HepG2 (cell line): ENCODE data around the gene UAP1L1. TPM values are rescaled to one million over a fixed set of nuclear protein-coding genes. Genes with fewer than 3 reads are reported as not detected.

Experiments
- ARNT2 ChIP-seq: sonication (generic); formaldehyde crosslinking; IDR thresholded peaks from 2 replicates; pipeline ENCODE4 v1.8.0; 2022; ENCODE audit warnings: mild to moderate bottlenecking, low read depth, missing genetic modification reagents, moderate library complexity
- IKZF4 ChIP-seq: sonication (generic); formaldehyde crosslinking; IDR thresholded peaks from 2 replicates; pipeline ENCODE4 v1.5.1; 2020; ENCODE audit warnings: borderline replicate concordance, mild to moderate bottlenecking, low read depth, missing genetic modification reagents; ENCODE audit errors: not compliant biosample characterization
- KLF9 ChIP-seq: IDR thresholded peaks from 2 replicates; pipeline ENCODE4 v1.6.1; 2016; ENCODE audit warnings: low read depth
- RBAK ChIP-seq: sonication (generic); formaldehyde crosslinking; IDR thresholded peaks from 2 replicates; pipeline ENCODE4 v1.5.1; 2020; ENCODE audit warnings: mild to moderate bottlenecking, missing genetic modification reagents
- REXO4 ChIP-seq: sonication (generic); formaldehyde crosslinking; IDR thresholded peaks from 2 replicates; pipeline ENCODE4 v1.8.0; 2022; ENCODE audit warnings: missing genetic modification reagents, mild to moderate bottlenecking, borderline replicate concordance
- RNF2 ChIP-seq: fragments of 450-650 bp; conservative IDR thresholded peaks from 2 replicates; pipeline ENCODE4 v1.6.1; 2016; ENCODE audit warnings: low read depth
- SRF ChIP-seq: IDR thresholded peaks from 2 replicates; pipeline ENCODE4 v1.6.1; 2011; ENCODE audit warnings: mild to moderate bottlenecking, low read depth, low read length, moderate library complexity
- TEAD2 ChIP-seq: sonication (generic); formaldehyde crosslinking; IDR thresholded peaks from 2 replicates; pipeline ENCODE4 v1.9.0; 2021; ENCODE audit warnings: missing genetic modification reagents
- U2AF2 ChIP-seq: fragments of 200-400 bp; formaldehyde crosslinking; IDR thresholded peaks from 2 replicates; pipeline ENCODE4 v1.6.1; 2017; ENCODE audit warnings: low read depth, mild to moderate bottlenecking, low read length
- XRCC5 ChIP-seq: fragments of 200-400 bp; formaldehyde crosslinking; optimal IDR thresholded peaks from 2 replicates; pipeline ENCODE3; 2017; ENCODE audit warnings: mild to moderate bottlenecking, low read length
- ZNF101 ChIP-seq: sonication (generic); formaldehyde crosslinking; IDR thresholded peaks from 2 replicates; pipeline ENCODE4 v1.4.0; 2020; ENCODE audit warnings: mild to moderate bottlenecking, low read depth, missing genetic modification reagents, borderline replicate concordance
- ZNF382 ChIP-seq: sonication (generic); formaldehyde crosslinking; IDR thresholded peaks from 2 replicates; pipeline ENCODE4 v1.5.0; 2020; ENCODE audit warnings: missing genetic modification reagents, mild to moderate bottlenecking, borderline replicate concordance
- ZNF460 ChIP-seq: sonication (generic); formaldehyde crosslinking; IDR thresholded peaks from 2 replicates; pipeline ENCODE4 v1.5.1; 2020; ENCODE audit warnings: missing genetic modification reagents, mild to moderate bottlenecking, borderline replicate concordance
- ZNF530 ChIP-seq: sonication (generic); formaldehyde crosslinking; IDR thresholded peaks from 2 replicates; pipeline ENCODE4 v1.5.0; 2020; ENCODE audit warnings: low read depth, mild to moderate bottlenecking, missing genetic modification reagents
- ZNF7 ChIP-seq: IDR thresholded peaks from 2 replicates; pipeline ENCODE4 v1.6.1; 2016; ENCODE audit warnings: missing biosample characterization, missing genetic modification reagents
- ZNF768 ChIP-seq: sonication (generic); formaldehyde crosslinking; IDR thresholded peaks from 2 replicates; pipeline ENCODE4 v1.4.0; 2020; ENCODE audit warnings: missing genetic modification reagents
- ZNF841 ChIP-seq: sonication (generic); formaldehyde crosslinking; IDR thresholded peaks from 2 replicates; pipeline ENCODE4 v1.8.1; 2023; ENCODE audit warnings: missing genetic modification reagents, borderline replicate concordance
- polyA plus RNA-seq, 8 experiments: library from polyadenylated mRNA; depleted of rRNA in 3 of 8; stranded (reverse) in 7 of 8; unstranded in 1 of 8; fragments of >200 nt; fragmentation: Illumina TruSeq in 4 of 8; extraction: Trizol in 4 of 8; gene quantifications; 2 replicates each; pipeline versions ENCODE4 v1.2.1 to v1.2.3, GENCODE V29; 2011 to 2016; ENCODE audit warnings: low read depth in 4 of 8, missing spikeins in 1 of 8, mixed read lengths in 1 of 8; ENCODE audit not compliant: insufficient read depth in 1 of 8
- total RNA-seq, 5 experiments: library from RNA; depleted of rRNA; stranded (reverse); fragments of >200 nt; fragmentation: Illumina TruSeq; extraction: Trizol; gene quantifications; 2 replicates each; pipeline ENCODE4 v1.2.3, GENCODE V29; 2016; ENCODE audit warnings: low read depth in 1 of 5
- TF ChIP-seq, protein P1 (sequence below): sonication (generic); formaldehyde crosslinking; IDR thresholded peaks from 2 replicates; pipeline ENCODE4 v1.9.0; 2022; ENCODE audit warnings: missing genetic modification reagents, mild to moderate bottlenecking, borderline replicate concordance
- TF ChIP-seq, protein P2 (sequence below): sonication (generic); formaldehyde crosslinking; IDR thresholded peaks from 2 replicates; pipeline ENCODE4 v1.4.0; 2020; ENCODE audit warnings: missing genetic modification reagents
- TF ChIP-seq, protein P3 (sequence below): sonication (generic); formaldehyde crosslinking; IDR thresholded peaks from 2 replicates; pipeline ENCODE4 v1.4.0; 2020; ENCODE audit warnings: mild to moderate bottlenecking, missing genetic modification reagents, borderline replicate concordance
- TF ChIP-seq, protein P4 (sequence below): sonication (generic); formaldehyde crosslinking; IDR thresholded peaks from 2 replicates; pipeline ENCODE4 v1.8.1; 2023; ENCODE audit warnings: mild to moderate bottlenecking, moderate library complexity, missing genetic modification reagents

Gene UAP1L1
- total and polyA plus RNA-seq, 2 of the 13 experiments (the other 11 are each of a cell fraction or from before 2014, with no cell fraction given) = 5.4 to 6.4 TPM

DNA sequence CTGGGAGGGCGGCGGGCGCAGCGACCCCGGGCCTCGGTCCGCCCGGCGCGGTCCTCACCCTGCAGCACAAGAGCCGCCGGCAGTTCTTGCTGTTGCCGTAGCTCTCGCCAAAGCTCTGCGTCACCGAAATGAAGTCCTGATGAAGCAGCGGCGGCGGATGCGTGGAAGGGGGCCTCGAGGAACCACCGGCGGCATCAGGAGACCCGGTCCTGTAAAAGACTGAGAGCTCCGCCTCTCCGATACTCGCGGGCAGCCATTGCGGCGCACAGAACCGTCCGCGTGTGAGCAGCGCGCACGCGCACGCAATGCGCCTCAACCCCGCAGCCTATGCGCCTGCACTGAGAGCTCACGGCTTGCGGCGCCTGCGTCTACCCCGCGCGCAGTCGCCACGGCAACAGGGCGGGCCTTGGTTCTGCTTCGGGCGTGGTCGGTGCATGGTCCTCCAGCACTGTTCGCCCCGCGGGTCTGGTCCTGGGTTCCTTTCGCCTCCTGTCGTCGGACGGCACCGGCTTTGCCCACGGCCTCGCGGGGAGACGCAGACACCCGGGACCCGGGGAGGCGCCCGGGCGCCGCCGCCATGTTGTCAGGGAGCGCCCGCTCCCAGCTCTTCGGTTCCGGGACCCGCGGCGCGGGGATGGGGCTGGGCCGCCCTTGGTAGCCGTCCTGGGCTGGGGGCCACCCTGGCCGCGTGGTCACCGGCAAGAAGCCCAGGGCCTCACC, 52.3 kb downstream of the UAP1L1 start (continued):
- TF ChIP-seq REXO4 = no peak
- no peak for TF ChIP-seq ZNF460 (CRISPR knock-in tag)
- TF ChIP-seq ZNF382 (CRISPR knock-in tag) = no peak
- 0 out of 2 replicates have a peak, but pooled peaks have one; percentile 34 for TF ChIP-seq KLF9 (CRISPR knock-in tag)
- no peak for TF ChIP-seq ZNF7 (CRISPR knock-in tag)
- TF ChIP-seq ZNF841 (CRISPR knock-in tag) = no peak
- TF ChIP-seq RNF2 = peak; percentile 56; the same call in 1 of the 2 replicates
- TF ChIP-seq, protein P1, sequence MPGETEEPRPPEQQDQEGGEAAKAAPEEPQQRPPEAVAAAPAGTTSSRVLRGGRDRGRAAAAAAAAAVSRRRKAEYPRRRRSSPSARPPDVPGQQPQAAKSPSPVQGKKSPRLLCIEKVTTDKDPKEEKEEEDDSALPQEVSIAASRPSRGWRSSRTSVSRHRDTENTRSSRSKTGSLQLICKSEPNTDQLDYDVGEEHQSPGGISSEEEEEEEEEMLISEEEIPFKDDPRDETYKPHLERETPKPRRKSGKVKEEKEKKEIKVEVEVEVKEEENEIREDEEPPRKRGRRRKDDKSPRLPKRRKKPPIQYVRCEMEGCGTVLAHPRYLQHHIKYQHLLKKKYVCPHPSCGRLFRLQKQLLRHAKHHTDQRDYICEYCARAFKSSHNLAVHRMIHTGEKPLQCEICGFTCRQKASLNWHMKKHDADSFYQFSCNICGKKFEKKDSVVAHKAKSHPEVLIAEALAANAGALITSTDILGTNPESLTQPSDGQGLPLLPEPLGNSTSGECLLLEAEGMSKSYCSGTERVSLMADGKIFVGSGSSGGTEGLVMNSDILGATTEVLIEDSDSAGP = peak; percentile 47; the same call in 1 of the 2 replicates
- TF ChIP-seq ZNF768 (CRISPR knock-in tag) = no peak
- TF ChIP-seq ZNF530 (CRISPR knock-in tag) = no peak
- TF ChIP-seq, protein P2, sequence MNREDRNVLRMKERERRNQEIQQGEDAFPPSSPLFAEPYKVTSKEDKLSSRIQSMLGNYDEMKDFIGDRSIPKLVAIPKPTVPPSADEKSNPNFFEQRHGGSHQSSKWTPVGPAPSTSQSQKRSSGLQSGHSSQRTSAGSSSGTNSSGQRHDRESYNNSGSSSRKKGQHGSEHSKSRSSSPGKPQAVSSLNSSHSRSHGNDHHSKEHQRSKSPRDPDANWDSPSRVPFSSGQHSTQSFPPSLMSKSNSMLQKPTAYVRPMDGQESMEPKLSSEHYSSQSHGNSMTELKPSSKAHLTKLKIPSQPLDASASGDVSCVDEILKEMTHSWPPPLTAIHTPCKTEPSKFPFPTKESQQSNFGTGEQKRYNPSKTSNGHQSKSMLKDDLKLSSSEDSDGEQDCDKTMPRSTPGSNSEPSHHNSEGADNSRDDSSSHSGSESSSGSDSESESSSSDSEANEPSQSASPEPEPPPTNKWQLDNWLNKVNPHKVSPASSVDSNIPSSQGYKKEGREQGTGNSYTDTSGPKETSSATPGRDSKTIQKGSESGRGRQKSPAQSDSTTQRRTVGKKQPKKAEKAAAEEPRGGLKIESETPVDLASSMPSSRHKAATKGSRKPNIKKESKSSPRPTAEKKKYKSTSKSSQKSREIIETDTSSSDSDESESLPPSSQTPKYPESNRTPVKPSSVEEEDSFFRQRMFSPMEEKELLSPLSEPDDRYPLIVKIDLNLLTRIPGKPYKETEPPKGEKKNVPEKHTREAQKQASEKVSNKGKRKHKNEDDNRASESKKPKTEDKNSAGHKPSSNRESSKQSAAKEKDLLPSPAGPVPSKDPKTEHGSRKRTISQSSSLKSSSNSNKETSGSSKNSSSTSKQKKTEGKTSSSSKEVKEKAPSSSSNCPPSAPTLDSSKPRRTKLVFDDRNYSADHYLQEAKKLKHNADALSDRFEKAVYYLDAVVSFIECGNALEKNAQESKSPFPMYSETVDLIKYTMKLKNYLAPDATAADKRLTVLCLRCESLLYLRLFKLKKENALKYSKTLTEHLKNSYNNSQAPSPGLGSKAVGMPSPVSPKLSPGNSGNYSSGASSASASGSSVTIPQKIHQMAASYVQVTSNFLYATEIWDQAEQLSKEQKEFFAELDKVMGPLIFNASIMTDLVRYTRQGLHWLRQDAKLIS (CRISPR knock-in tag) = no peak
- no peak for TF ChIP-seq TEAD2 (CRISPR knock-in tag)
- TF ChIP-seq SRF = no peak
- peak; percentile 10 for TF ChIP-seq IKZF4 (CRISPR knock-in tag)
- TF ChIP-seq, protein P3, sequence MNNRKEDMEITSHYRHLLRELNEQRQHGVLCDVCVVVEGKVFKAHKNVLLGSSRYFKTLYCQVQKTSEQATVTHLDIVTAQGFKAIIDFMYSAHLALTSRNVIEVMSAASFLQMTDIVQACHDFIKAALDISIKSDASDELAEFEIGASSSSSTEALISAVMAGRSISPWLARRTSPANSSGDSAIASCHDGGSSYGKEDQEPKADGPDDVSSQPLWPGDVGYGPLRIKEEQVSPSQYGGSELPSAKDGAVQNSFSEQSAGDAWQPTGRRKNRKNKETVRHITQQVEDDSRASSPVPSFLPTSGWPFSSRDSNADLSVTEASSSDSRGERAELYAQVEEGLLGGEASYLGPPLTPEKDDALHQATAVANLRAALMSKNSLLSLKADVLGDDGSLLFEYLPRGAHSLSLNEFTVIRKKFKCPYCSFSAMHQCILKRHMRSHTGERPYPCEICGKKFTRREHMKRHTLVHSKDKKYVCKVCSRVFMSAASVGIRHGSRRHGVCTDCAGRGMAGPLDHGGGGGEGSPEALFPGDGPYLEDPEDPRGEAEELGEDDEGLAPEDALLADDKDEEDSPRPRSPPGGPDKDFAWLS (CRISPR knock-in tag) = no peak
- TF ChIP-seq RBAK (CRISPR knock-in tag) = no peak
- TF ChIP-seq, protein P4, sequence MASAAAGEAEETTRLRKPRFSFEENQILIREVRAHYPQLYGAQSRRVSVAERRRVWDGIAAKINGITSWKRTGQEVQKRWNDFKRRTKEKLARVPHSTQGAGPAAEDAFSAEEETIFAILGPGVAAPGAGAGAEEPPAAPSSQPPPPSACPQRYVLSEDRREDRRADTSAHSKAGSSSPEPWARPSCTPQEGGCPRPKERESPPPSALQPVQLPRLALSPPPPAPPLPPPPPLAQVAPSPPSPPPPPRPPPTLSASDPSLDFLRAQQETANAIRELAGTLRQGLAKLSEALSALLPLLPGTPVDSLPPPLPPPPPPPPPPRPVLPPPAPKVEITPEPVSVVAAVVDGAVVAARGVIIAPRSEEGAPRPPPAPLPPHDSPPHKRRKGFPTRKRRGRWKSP (CRISPR knock-in tag) = peak; percentile 100
- TF ChIP-seq XRCC5 = peak; percentile 46
- peak; percentile 94; the same call in 1 of the 2 replicates for TF ChIP-seq U2AF2
- peak; percentile 63; the same call in 1 of the 2 replicates for TF ChIP-seq ARNT2 (CRISPR knock-in tag)
- TF ChIP-seq ZNF101 (CRISPR knock-in tag) = no peak
